SW480 (cell line): ENCODE data around the gene RASL10A.

ENCODE experiments used
- DNase-seq: peaks from one replicate; pipeline ENCODE4 v3.0.0-alpha.2; 2016; ENCODE audit warnings: low spot score

RASL10A gene

GRCh38 chr22:29317827-29318454 lies 2.4 kb upstream of the RASL10A start:
- no peak for DNase-seq

GRCh38 chr22:29316141-29316828 lies 788 bp upstream of the RASL10A start:
- no peak for DNase-seq

GRCh38 chr22:29314537-29315285 lies 786 bp downstream of the RASL10A start:
- peak; percentile 37 for DNase-seq

GRCh38 chr22:29313576-29314466 lies 1.7 kb downstream of the RASL10A start:
- peak; percentile 68 for DNase-seq

- no peak for DNase-seq
Observed at GRCh38 chr22:29313126-29313575, 2.3 kb downstream of the RASL10A start.

- no peak for DNase-seq
Observed at GRCh38 chr22:29312218-29313125, 3.0 kb downstream of the RASL10A start.

GRCh38 chr22:29311464-29312217 lies 3.9 kb downstream of the RASL10A start:
- DNase-seq: no peak

GRCh38 chr22:29310863-29311339 lies 4.6 kb downstream of the RASL10A start:
- peak; percentile 85 for DNase-seq

- DNase-seq: no peak
Observed at GRCh38 chr22:29310065-29310862, 5.2 kb downstream of the RASL10A start.

GRCh38 chr22:29309332-29310064 lies 6.0 kb downstream of the RASL10A start:
- DNase-seq: peak; percentile 58

- peak; percentile 78 for DNase-seq
Observed at GRCh38 chr22:29308791-29309262, 6.7 kb downstream of the RASL10A start.

- DNase-seq: no peak
Observed at GRCh38 chr22:29308148-29308790, 7.2 kb downstream of the RASL10A start.

- no peak for DNase-seq
Observed at GRCh38 chr22:29307596-29308147, 7.8 kb downstream of the RASL10A start.

- peak; percentile 63 for DNase-seq
Observed at GRCh38 chr22:29306835-29307595, 8.5 kb downstream of the RASL10A start.

GRCh38 chr22:29306175-29306834 lies 9.2 kb downstream of the RASL10A start, which contains the start of gene GAS2L1:
TSS of gene GAS2L1 (plus strand) at chr22:29306650. CDS start at chr22:29308106, 1,456 bp downstream.
- peak; percentile 72 for DNase-seq

GRCh38 chr22:29305836-29306174 lies 9.7 kb downstream of the RASL10A start:
- DNase-seq: no peak
